HepG2 (cell line): Measurements from ENCODE around the gene DLG4. TPM values are rescaled to one million over a fixed set of nuclear protein-coding genes. Genes with fewer than 3 reads are reported as not detected.

Source experiments
- ATAC-seq: fragments of 200-7000 bp; cut with Tn5 transposase; 3 replicates; pipeline ENCODE4 v1.9.1; 2020; ENCODE audit warnings: mild to moderate bottlenecking, moderate library complexity
- BruUV-seq: library from RNA; stranded (reverse); fragments of 400-500 nt; replicated peaks from 2 replicates; lab custom pipeline; 2021; lab: Mats Ljungman, UMichigan
- CTCF ChIA-PET: fragments of 300-600 bp; formaldehyde crosslinking; extraction: SDS; loops from one replicate; lab custom pipeline; 2021; ENCODE audit warnings: low total read pairs, inconsistent platforms, low intra/inter-chr PET ratio; lab: Yijun Ruan, JAX
- POLR2A ChIA-PET: fragments of 350-600 bp; sonication (Branson Sonifier 250); formaldehyde crosslinking; loops from one replicate; lab custom pipeline; 2020; ENCODE audit warnings: antibody characterized with exemption, inconsistent platforms; lab: Yijun Ruan, JAX
- DNase-seq: peaks from one replicate; pipeline ENCODE4 v3.0.0-alpha.2; 2015; ENCODE audit warnings: low spot score
- FAIRE-seq: peaks from 3 replicates; lab custom pipeline; 2011; peaks lifted over from hg19 to GRCh38; lab: Jason Lieb, UNC
- H2AFZ ChIP-seq: one replicate; pipeline ENCODE4 v1.6.1; 2011; ENCODE audit warnings: low read length, inconsistent platforms
- H3K27ac ChIP-seq: fragments of 300-600 bp; 3 replicates; pipeline ENCODE4 v1.8.0; 2011; ENCODE audit warnings: mixed run types, mild to moderate bottlenecking, mixed read lengths, low read length, inconsistent platforms; ENCODE audit not compliant: insufficient read depth; ENCODE audit errors: extremely low read length
- H3K27me3 ChIP-seq, 2 experiments: fragments of 200-600 bp in 1 of 2; 2 replicates in 1 of 2; 3 replicates in 1 of 2; pipeline versions ENCODE4 v1.6.0 to v1.8.0; 2011; ENCODE audit warnings: low read length in 2 of 2, mild to moderate bottlenecking in 2 of 2, moderate library complexity in 2 of 2, inconsistent platforms in 1 of 2; ENCODE audit not compliant: insufficient read depth in 2 of 2, control insufficient read depth in 1 of 2
- H3K36me3 ChIP-seq, 2 experiments: fragments of 200-600 bp in 1 of 2; replicated peaks in 1 of 2; 2 replicates in 1 of 2; 3 replicates in 1 of 2; pipeline versions ENCODE4 v1.5.1 to v1.8.0; 2011; ENCODE audit warnings: low read length in 2 of 2, inconsistent platforms in 1 of 2; ENCODE audit not compliant: insufficient read depth in 2 of 2, control insufficient read depth in 1 of 2
- H3K4me1 ChIP-seq: 2 replicates; pipeline ENCODE4 v1.5.1; 2012; ENCODE audit warnings: low read length, inconsistent platforms; ENCODE audit not compliant: insufficient read depth
- H3K4me2 ChIP-seq: 2 replicates; pipeline ENCODE4 v1.6.0; 2011; ENCODE audit warnings: low read depth, low read length, inconsistent platforms
- H3K4me3 ChIP-seq, 3 experiments: fragments of 200-600 bp in 1 of 3; sonication (generic), shearing (Covaris generic) in 1 of 3; replicated peaks in 1 of 3; 2 replicates each; pipeline ENCODE4 v1.5.1; 2011 to 2016; ENCODE audit warnings: low read length in 3 of 3, inconsistent platforms in 2 of 3, low read depth in 2 of 3, mild to moderate bottlenecking in 2 of 3, control low read depth in 1 of 3, mixed read lengths in 1 of 3; ENCODE audit not compliant: insufficient read depth in 1 of 3
- H3K79me2 ChIP-seq: one replicate; pipeline ENCODE4 v1.6.1; 2011; ENCODE audit warnings: low read length, inconsistent platforms; ENCODE audit not compliant: insufficient read depth
- H3K9ac ChIP-seq: 2 replicates; pipeline ENCODE4 v1.6.0; 2011; ENCODE audit warnings: mild to moderate bottlenecking, low read depth, low read length, inconsistent platforms; ENCODE audit not compliant: insufficient read depth
- H3K9me3 ChIP-seq: 2 replicates; pipeline ENCODE4 v1.5.1; 2012; ENCODE audit warnings: mild to moderate bottlenecking, low read length
- H4K20me1 ChIP-seq: 2 replicates; pipeline ENCODE4 v1.6.0; 2011; ENCODE audit warnings: inconsistent platforms, mild to moderate bottlenecking, low read length, moderate library complexity; ENCODE audit not compliant: insufficient read depth
- DR1 ChIP-seq: sonication (generic); formaldehyde crosslinking; IDR thresholded peaks from 2 replicates; pipeline ENCODE4 v1.8.0; 2021; ENCODE audit warnings: mild to moderate bottlenecking, missing genetic modification reagents, inconsistent platforms
- E2F1 ChIP-seq: sonication (generic); formaldehyde crosslinking; IDR thresholded peaks from 2 replicates; pipeline ENCODE4 v1.5.0; 2020; ENCODE audit warnings: missing genetic modification reagents
- FIP1L1 ChIP-seq: fragments of 200-400 bp; formaldehyde crosslinking; IDR thresholded peaks from 2 replicates; pipeline ENCODE4 v1.6.1; 2018; ENCODE audit warnings: low read depth, mild to moderate bottlenecking, low read length, moderate library complexity, borderline replicate concordance; ENCODE audit not compliant: insufficient read depth
- GFI1 ChIP-seq: sonication (generic); formaldehyde crosslinking; IDR thresholded peaks from 2 replicates; pipeline ENCODE4 v1.5.0; 2020; ENCODE audit warnings: missing genetic modification reagents, mild to moderate bottlenecking, borderline replicate concordance
- GTF2F1 ChIP-seq: fragments of 150-350 bp; IDR thresholded peaks from 2 replicates; pipeline ENCODE4 v1.6.1; 2014; ENCODE audit warnings: low read length
- KDM5A ChIP-seq: fragments of 200-600 bp; sonication (generic); IDR thresholded peaks from 2 replicates; pipeline ENCODE4 v1.7.0; 2018; ENCODE audit warnings: antibody characterized with exemption, mild to moderate bottlenecking, low read length, borderline replicate concordance
- MBD4 ChIP-seq: IDR thresholded peaks from 2 replicates; pipeline ENCODE4 v1.6.1; 2012; ENCODE audit warnings: low read length, inconsistent platforms, borderline replicate concordance
- MTERF4 ChIP-seq: sonication (generic); formaldehyde crosslinking; IDR thresholded peaks from 2 replicates; pipeline ENCODE4 v1.8.0; 2023; ENCODE audit warnings: mild to moderate bottlenecking, missing genetic modification reagents
- MXD3 ChIP-seq: IDR thresholded peaks from 2 replicates; pipeline ENCODE4 v1.6.1; 2016; ENCODE audit warnings: mild to moderate bottlenecking, missing biosample characterization, missing genetic modification reagents
- PAWR ChIP-seq: sonication (generic); formaldehyde crosslinking; IDR thresholded peaks from 2 replicates; pipeline ENCODE4 v1.4.0; 2020; ENCODE audit warnings: missing genetic modification reagents, mild to moderate bottlenecking, borderline replicate concordance
- PLRG1 ChIP-seq: fragments of 450-650 bp; conservative IDR thresholded peaks from 2 replicates; pipeline ENCODE4 v1.6.1; 2016
- PPARG ChIP-seq: conservative IDR thresholded peaks from 2 replicates; pipeline ENCODE4 v1.6.1; 2016; ENCODE audit warnings: missing biosample characterization, missing genetic modification reagents
- RFX3 ChIP-seq: IDR thresholded peaks from 2 replicates; pipeline ENCODE4 v1.6.1; 2016; ENCODE audit warnings: missing biosample characterization, missing genetic modification reagents
- SCMH1 ChIP-seq: sonication (generic); formaldehyde crosslinking; IDR thresholded peaks from 2 replicates; pipeline ENCODE4 v1.9.0; 2021; ENCODE audit warnings: missing genetic modification reagents, mild to moderate bottlenecking, borderline replicate concordance
- SOX5 ChIP-seq: IDR thresholded peaks from 2 replicates; pipeline ENCODE4 v1.6.1; 2016; ENCODE audit warnings: borderline replicate concordance
- ZBTB7B ChIP-seq: sonication (generic); formaldehyde crosslinking; IDR thresholded peaks from 2 replicates; pipeline ENCODE4 v1.4.0; 2020; ENCODE audit warnings: missing genetic modification reagents
- ZNF225 ChIP-seq: sonication (generic); formaldehyde crosslinking; IDR thresholded peaks from 2 replicates; pipeline ENCODE4 v1.4.0; 2020; ENCODE audit warnings: mild to moderate bottlenecking, missing genetic modification reagents
- ZNF281 ChIP-seq: sonication (generic); formaldehyde crosslinking; IDR thresholded peaks from 2 replicates; pipeline ENCODE4 v1.4.0; 2020; ENCODE audit warnings: missing genetic modification reagents, borderline replicate concordance
- ZNF382 ChIP-seq: sonication (generic); formaldehyde crosslinking; IDR thresholded peaks from 2 replicates; pipeline ENCODE4 v1.5.0; 2020; ENCODE audit warnings: missing genetic modification reagents, mild to moderate bottlenecking, borderline replicate concordance
- ZNF891 ChIP-seq: sonication (generic); formaldehyde crosslinking; IDR thresholded peaks from 2 replicates; pipeline ENCODE4 v1.5.0; 2020; ENCODE audit warnings: mild to moderate bottlenecking, missing genetic modification reagents
- WGBS: methylation state at CpG from one replicate; pipeline ENCODE4 v1.1.6; 2017; ENCODE audit warnings: low lambda C conversion rate; 5-methylcytosine and 5-hydroxymethylcytosine counted together
- in situ Hi-C: cut with HindIII; loops from 2 replicates; pipeline ENCODE4 v1.10.0; 2017; ENCODE audit warnings: low pct_unique_long_range_greater_than_20kb; ENCODE audit not compliant: extremely low pct_ligation_motif_present
- intact Hi-C: fragments of 100-400 bp; cut with micrococcal nuclease; formaldehyde crosslinking; loops from one replicate; pipeline ENCODE4 v1.10.0; 2022; ENCODE audit not compliant: unreplicated experiment
- polyA plus RNA-seq, 8 experiments: library from polyadenylated mRNA; depleted of rRNA in 3 of 8; stranded (reverse) in 7 of 8; unstranded in 1 of 8; fragments of >200 nt; fragmentation: Illumina TruSeq in 4 of 8; extraction: Trizol in 4 of 8; gene quantifications; 2 replicates each; pipeline versions ENCODE4 v1.2.1 to v1.2.3, GENCODE V29; 2011 to 2016; ENCODE audit warnings: low read depth in 4 of 8, missing spikeins in 1 of 8, mixed read lengths in 1 of 8; ENCODE audit not compliant: insufficient read depth in 1 of 8
- total RNA-seq, 5 experiments: library from RNA; depleted of rRNA; stranded (reverse); fragments of >200 nt; fragmentation: Illumina TruSeq; extraction: Trizol; gene quantifications; 2 replicates each; pipeline ENCODE4 v1.2.3, GENCODE V29; 2016; ENCODE audit warnings: low read depth in 1 of 5

DLG4 gene
- total and polyA plus RNA-seq, 2 of the 13 experiments (the other 11 are each of a cell fraction or from before 2014, with no cell fraction given) = 0.71 to 4.3 TPM

GRCh38 chr17:7156342-7156940 is 63.2 kb downstream of the DLG4 start:
- CTCF ChIA-PET = interaction anchor here (0.8 kb wide), 1 partner anchor 110 kb away, joined by 3 read pairs; no protein-coding TSS in a partner anchor
- no peak overlapping the region for H3K4me3 ChIP-seq
- POLR2A ChIA-PET = interaction anchor here (0.8 to 2.4 kb wide), 10 partner anchors 9 to 126 kb away, joined by 3 to 22 read pairs (median 5); partner anchors contain the start of genes ACADVL, ASGR1, ASGR2 and DLG4
- whole genome bisulfite sequencing = 13% methylated on average over 10 of the region's 10 CpGs
- no peaks in the 10 kb centered on the region for H4K20me1 ChIP-seq
- H3K4me2 ChIP-seq = 0 out of 2 replicates have a peak overlapping the region, but pooled peaks have one; percentile 2
- FAIRE-seq (peak; percentile 61), ATAC-seq (peak; percentile 89), DNase-seq (peak; percentile 79)
- no peaks in the 10 kb centered on the region for H3K36me3 ChIP-seq
- intact Hi-C loops = no loop called here
- no TSS peak for BruUV-seq
- no peaks in the 10 kb centered on the region for H3K9me3 ChIP-seq
- H2AFZ ChIP-seq = no peak overlapping the region
- H3K4me1 ChIP-seq = peaks cover 33% of the 10 kb centered on the region
- H3K27me3 ChIP-seq = no peaks in the 10 kb centered on the region
- no peaks in the 10 kb centered on the region for H3K79me2 ChIP-seq
- H3K9ac ChIP-seq = no peak overlapping the region
- no peak overlapping the region for H3K27ac ChIP-seq
- in situ Hi-C loops = no loop called here
- TF ChIP-seq GTF2F1 (no peak), KDM5A (no peak), DR1 (CRISPR knock-in tag) (no peak), PLRG1 (no peak), GFI1 (CRISPR knock-in tag) (peak; percentile 70), MXD3 (CRISPR knock-in tag) (peak; percentile 91; the same call in 1 of the 2 replicates), ZNF225 (CRISPR knock-in tag) (no peak), ZNF891 (CRISPR knock-in tag) (peak; percentile 89; the same call in 1 of the 2 replicates), ZNF281 (CRISPR knock-in tag) (peak; percentile 97), RFX3 (CRISPR knock-in tag) (no peak), ZBTB7B (CRISPR knock-in tag) (0 out of 2 replicates have a peak, but pooled peaks have one; percentile 29), SOX5 (CRISPR knock-in tag) (peak; percentile 73), E2F1 (CRISPR knock-in tag) (no peak), FIP1L1 (no peak), PAWR (CRISPR knock-in tag) (no peak), ZNF382 (CRISPR knock-in tag) (no peak), SCMH1 (no peak), PPARG (CRISPR knock-in tag) (peak; percentile 99), MBD4 (no peak), MTERF4 (peak; percentile 54; the same call in 1 of the 2 replicates)
